HL-60 (cell line): ENCODE data around the gene TRPV3.

Experiments used
- DNase-seq, 2 experiments: peaks; one replicate each; pipeline ENCODE4 v3.0.0-alpha.2; 2010 to 2020; ENCODE audit warnings: low read depth in 1 of 2, low spot score in 1 of 2
- H3K27ac ChIP-seq: fragments of 250-450 bp; sonication (Bioruptor Pico); replicated peaks from 2 replicates; pipeline ENCODE4 v1.5.1; 2020; ENCODE audit warnings: mild to moderate bottlenecking, moderate library complexity
- H3K27me3 ChIP-seq: fragments of 250-450 bp; sonication (Bioruptor Pico); 2 replicates; pipeline ENCODE4 v1.5.1; 2021; ENCODE audit warnings: mild to moderate bottlenecking, moderate library complexity; ENCODE audit not compliant: insufficient read depth, poor library complexity, severe bottlenecking
- H3K4me3 ChIP-seq: replicated peaks from 2 replicates; pipeline ENCODE4 v1.5.1; 2011; ENCODE audit warnings: mild to moderate bottlenecking, control low read depth, low read length; ENCODE audit not compliant: insufficient read depth
- GABPA ChIP-seq: IDR thresholded peaks from 2 replicates; pipeline ENCODE4 v1.6.1; 2012; ENCODE audit warnings: low read depth
- POLR2AphosphoS5 ChIP-seq: IDR thresholded peaks from 2 replicates; pipeline ENCODE4 v1.6.1; 2012; ENCODE audit warnings: low read depth
- SPI1 ChIP-seq: IDR thresholded peaks from 2 replicates; pipeline ENCODE4 v1.6.1; 2012; ENCODE audit warnings: low read depth, mild to moderate bottlenecking, borderline replicate concordance
- TF ChIP-seq, protein P1 (sequence below): IDR thresholded peaks from one replicate; pipeline ENCODE4 v1.5.1; 2011; ENCODE audit warnings: low read length, control low read depth, inconsistent platforms; ENCODE audit not compliant: insufficient read depth
- TF ChIP-seq, protein P2 (sequence below): IDR thresholded peaks from 2 replicates; pipeline ENCODE4 v1.6.1; 2012; ENCODE audit warnings: low read depth; ENCODE audit not compliant: insufficient replicate concordance

The TRPV3 gene

DNA sequence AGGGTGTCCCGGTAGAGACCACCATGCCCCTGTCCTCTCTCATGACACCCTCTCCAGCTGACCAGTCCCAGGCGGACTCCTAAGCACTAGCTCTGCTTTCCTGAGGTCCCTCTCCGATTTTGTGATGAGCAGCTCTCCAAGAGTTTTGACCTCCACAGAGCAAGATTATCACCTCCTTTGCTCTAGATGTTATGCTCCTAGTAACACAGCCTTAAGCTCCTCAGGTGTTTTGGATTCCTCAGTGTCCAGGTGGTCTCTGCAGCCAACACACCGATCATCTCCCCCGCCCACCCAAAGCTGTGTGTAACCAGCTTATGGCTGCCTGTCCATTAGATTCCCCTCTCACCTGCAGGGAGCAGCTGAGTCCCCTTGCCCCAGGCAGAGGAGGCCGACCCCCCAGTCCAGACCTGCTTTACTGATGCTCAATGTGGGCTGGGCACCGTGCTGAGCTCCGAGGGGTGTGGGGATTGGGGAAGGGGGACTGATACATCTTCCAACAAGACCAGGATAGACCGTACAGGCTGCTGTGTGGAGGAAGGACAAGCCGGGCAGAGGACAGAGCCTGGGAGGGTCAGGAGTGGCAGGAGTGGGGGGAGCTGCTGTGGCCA, 2.3 kb downstream of the TRPV3 start:
- TF ChIP-seq SPI1 (no peak), GABPA (no peak), POLR2AphosphoS5 (no peak)
- TF ChIP-seq, protein P1, sequence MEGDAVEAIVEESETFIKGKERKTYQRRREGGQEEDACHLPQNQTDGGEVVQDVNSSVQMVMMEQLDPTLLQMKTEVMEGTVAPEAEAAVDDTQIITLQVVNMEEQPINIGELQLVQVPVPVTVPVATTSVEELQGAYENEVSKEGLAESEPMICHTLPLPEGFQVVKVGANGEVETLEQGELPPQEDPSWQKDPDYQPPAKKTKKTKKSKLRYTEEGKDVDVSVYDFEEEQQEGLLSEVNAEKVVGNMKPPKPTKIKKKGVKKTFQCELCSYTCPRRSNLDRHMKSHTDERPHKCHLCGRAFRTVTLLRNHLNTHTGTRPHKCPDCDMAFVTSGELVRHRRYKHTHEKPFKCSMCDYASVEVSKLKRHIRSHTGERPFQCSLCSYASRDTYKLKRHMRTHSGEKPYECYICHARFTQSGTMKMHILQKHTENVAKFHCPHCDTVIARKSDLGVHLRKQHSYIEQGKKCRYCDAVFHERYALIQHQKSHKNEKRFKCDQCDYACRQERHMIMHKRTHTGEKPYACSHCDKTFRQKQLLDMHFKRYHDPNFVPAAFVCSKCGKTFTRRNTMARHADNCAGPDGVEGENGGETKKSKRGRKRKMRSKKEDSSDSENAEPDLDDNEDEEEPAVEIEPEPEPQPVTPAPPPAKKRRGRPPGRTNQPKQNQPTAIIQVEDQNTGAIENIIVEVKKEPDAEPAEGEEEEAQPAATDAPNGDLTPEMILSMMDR = no peak
- TF ChIP-seq, protein P2, sequence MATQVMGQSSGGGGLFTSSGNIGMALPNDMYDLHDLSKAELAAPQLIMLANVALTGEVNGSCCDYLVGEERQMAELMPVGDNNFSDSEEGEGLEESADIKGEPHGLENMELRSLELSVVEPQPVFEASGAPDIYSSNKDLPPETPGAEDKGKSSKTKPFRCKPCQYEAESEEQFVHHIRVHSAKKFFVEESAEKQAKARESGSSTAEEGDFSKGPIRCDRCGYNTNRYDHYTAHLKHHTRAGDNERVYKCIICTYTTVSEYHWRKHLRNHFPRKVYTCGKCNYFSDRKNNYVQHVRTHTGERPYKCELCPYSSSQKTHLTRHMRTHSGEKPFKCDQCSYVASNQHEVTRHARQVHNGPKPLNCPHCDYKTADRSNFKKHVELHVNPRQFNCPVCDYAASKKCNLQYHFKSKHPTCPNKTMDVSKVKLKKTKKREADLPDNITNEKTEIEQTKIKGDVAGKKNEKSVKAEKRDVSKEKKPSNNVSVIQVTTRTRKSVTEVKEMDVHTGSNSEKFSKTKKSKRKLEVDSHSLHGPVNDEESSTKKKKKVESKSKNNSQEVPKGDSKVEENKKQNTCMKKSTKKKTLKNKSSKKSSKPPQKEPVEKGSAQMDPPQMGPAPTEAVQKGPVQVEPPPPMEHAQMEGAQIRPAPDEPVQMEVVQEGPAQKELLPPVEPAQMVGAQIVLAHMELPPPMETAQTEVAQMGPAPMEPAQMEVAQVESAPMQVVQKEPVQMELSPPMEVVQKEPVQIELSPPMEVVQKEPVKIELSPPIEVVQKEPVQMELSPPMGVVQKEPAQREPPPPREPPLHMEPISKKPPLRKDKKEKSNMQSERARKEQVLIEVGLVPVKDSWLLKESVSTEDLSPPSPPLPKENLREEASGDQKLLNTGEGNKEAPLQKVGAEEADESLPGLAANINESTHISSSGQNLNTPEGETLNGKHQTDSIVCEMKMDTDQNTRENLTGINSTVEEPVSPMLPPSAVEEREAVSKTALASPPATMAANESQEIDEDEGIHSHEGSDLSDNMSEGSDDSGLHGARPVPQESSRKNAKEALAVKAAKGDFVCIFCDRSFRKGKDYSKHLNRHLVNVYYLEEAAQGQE = no peak
- no peak overlapping the region for H3K27ac ChIP-seq
- H3K27me3 ChIP-seq = no peaks in the 10 kb centered on the region
- H3K4me3 ChIP-seq = no peak overlapping the region
- DNase-seq = no peak

DNA sequence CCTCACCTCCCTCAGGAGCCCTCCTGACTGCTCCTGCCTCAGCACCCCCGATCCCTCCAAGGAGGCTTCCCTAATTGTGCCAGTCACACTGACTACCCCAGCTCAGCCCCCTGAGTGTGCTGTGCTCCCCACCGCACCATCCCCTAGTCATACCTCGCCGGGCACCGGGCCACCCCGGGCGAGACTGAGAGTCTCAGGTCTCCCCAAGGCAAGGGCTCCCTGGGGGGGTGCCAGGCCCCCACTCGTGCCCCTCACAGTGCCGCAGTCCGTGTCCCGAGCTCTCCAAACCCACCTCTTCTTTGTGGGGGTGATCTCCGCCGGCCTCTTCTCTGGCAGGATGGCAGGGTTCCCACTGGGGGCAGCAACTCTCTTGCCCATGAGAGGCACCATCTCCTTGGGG, 3.2 kb downstream of the TRPV3 start:
- TF ChIP-seq, protein P1 = no peak
- TF ChIP-seq SPI1 (no peak), POLR2AphosphoS5 (no peak), GABPA (no peak)
- TF ChIP-seq, protein P2 = no peak
- H3K4me3 ChIP-seq = no peak overlapping the region
- DNase-seq = no peak
- no peaks in the 10 kb centered on the region for H3K27me3 ChIP-seq
- H3K27ac ChIP-seq = no peak overlapping the region

DNA sequence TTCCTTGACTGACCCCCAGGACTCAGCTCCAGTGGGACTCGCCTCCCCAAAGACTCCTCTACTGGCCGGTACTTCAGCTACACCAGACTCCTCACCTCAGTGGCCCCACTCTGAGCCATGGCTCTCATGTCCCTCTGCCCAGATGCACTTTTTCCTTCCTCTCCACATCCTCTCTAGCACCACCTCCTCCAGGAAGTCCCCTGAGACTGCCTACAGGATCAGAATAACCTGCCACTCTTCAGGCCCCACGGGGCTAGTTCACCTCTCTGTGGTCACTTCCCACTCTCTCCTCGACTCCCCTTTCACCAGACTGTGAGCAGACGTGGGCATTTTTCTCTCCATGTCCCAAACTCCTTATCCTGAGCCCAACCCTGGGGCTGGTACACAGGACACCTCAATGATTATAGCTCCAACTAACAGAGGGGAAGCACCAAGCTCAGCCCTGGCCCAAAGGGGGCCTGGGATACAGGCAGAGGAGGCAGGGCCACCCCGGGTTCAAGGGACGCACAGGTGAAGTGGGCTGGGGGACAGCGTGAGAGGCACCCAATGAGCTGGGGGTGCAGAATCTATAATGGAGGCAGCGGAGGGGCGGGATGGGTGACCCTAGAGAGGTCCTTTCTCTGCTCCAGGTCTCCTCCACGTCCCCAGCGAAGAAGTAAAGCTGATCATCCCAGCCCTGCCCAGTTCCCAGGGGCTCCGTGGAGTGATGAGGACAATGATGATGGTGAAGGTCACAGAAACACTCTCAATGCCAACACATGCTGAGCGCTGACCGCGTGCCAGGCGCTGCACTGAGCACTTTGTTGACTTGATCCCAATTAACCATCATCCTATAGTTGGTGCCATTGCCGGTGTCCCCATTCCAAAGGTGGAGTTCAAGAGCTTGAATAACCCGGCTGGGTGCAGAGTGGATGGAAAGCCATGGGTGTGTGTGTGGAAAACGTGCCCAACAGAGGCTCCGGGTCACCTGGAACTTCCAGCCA, 3.9 kb downstream of the TRPV3 start:
- Histone ChIP-seq H3K27me3 (no peaks in the 10 kb centered on the region), H3K4me3 (no peak overlapping the region), H3K27ac (no peak overlapping the region)
- DNase-seq = no peak
- TF ChIP-seq GABPA (no peak), POLR2AphosphoS5 (no peak), SPI1 (no peak)
- TF ChIP-seq, protein P1 = no peak
- TF ChIP-seq, protein P2 = no peak
